ENCODE measurements around the gene ELMO1.

Gene ELMO1

GRCh38 chr7:36852017-36852416 is 596.6 kb downstream of the ELMO1 start:
- Histone ChIP-seq H3K4me1 (ENCODE audit: control insufficient read depth in 2 of 2, insufficient read depth in 2 of 2, low read length in 2 of 2) (no peaks in the 10 kb centered on the region), H3K4me3 (ENCODE audit: low read length in 2 of 2) (no peak overlapping the region), H3K27ac (ENCODE audit: low read depth in 2 of 2, low read length in 2 of 2) (no peak overlapping the region), H3K9ac (ENCODE audit: low read depth in 1 of 2, low read length in 2 of 2) (no peak overlapping the region), H3K27me3 (ENCODE audit: control insufficient read depth in 2 of 2, insufficient read depth in 2 of 2, low read length in 2 of 2) (no peaks in the 10 kb centered on the region), H3K36me3 (ENCODE audit: control insufficient read depth in 2 of 2, insufficient read depth in 2 of 2, low read length in 2 of 2) (peaks cover 0 to 9% of the 10 kb centered on the region in 2 donors), H3K9me3 (ENCODE audit: control insufficient read depth in 2 of 2, low read length in 2 of 2) (no peaks in the 10 kb centered on the region)

- Histone ChIP-seq H3K4me3 (ENCODE audit: low read length in 2 of 2) (no peak overlapping the region), H3K9ac (ENCODE audit: low read depth in 1 of 2, low read length in 2 of 2) (no peak overlapping the region), H3K4me1 (ENCODE audit: control insufficient read depth in 2 of 2, insufficient read depth in 2 of 2, low read length in 2 of 2) (no peaks in the 10 kb centered on the region), H3K36me3 (ENCODE audit: control insufficient read depth in 2 of 2, insufficient read depth in 2 of 2, low read length in 2 of 2) (peaks cover 0 to 9% of the 10 kb centered on the region in 2 donors), H3K27me3 (ENCODE audit: control insufficient read depth in 2 of 2, insufficient read depth in 2 of 2, low read length in 2 of 2) (no peaks in the 10 kb centered on the region), H3K9me3 (ENCODE audit: control insufficient read depth in 2 of 2, low read length in 2 of 2) (no peaks in the 10 kb centered on the region), H3K27ac (ENCODE audit: low read depth in 2 of 2, low read length in 2 of 2) (no peak overlapping the region)
Observed at GRCh38 chr7:36851382-36851781, 597.3 kb downstream of the ELMO1 start.

DNA sequence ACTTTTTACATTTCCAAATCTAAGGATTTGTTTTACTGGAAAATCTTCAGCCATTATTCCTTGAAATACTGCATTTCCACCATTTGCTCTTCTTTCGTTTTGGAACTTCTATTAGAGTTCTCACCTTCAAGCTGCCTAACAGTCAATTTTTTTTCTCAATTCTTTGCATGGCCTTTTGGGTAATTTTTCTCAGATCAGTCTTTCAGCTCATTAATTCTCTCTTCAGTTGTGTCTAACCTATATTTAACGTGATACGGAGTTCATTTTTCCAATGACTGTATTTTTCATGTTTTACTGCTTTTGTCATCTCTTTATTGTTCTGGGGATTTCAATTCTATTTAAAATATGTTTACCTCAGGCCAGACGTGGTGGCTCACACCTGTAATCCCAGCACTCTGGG is 600.7 kb downstream of the ELMO1 start:
- Histone ChIP-seq H3K27ac (ENCODE audit: low read depth in 2 of 2, low read length in 2 of 2) (no peak overlapping the region), H3K9me3 (ENCODE audit: control insufficient read depth in 2 of 2, low read length in 2 of 2) (no peaks in the 10 kb centered on the region), H3K9ac (ENCODE audit: low read depth in 1 of 2, low read length in 2 of 2) (no peak overlapping the region), H3K36me3 (ENCODE audit: control insufficient read depth in 2 of 2, insufficient read depth in 2 of 2, low read length in 2 of 2) (no peaks in the 10 kb centered on the region), H3K4me1 (ENCODE audit: control insufficient read depth in 2 of 2, insufficient read depth in 2 of 2, low read length in 2 of 2) (no peaks in the 10 kb centered on the region), H3K4me3 (ENCODE audit: low read length in 2 of 2) (no peak overlapping the region), H3K27me3 (ENCODE audit: control insufficient read depth in 2 of 2, insufficient read depth in 2 of 2, low read length in 2 of 2) (no peaks in the 10 kb centered on the region)

GRCh38 chr7:36844374-36844773 is 604.3 kb downstream of the ELMO1 start:
- Histone ChIP-seq H3K9me3 (ENCODE audit: control insufficient read depth in 2 of 2, low read length in 2 of 2) (no peaks in the 10 kb centered on the region), H3K27ac (ENCODE audit: low read depth in 2 of 2, low read length in 2 of 2) (no peak overlapping the region), H3K9ac (ENCODE audit: low read depth in 1 of 2, low read length in 2 of 2) (no peak overlapping the region), H3K4me3 (ENCODE audit: low read length in 2 of 2) (no peak overlapping the region), H3K36me3 (ENCODE audit: control insufficient read depth in 2 of 2, insufficient read depth in 2 of 2, low read length in 2 of 2) (no peaks in the 10 kb centered on the region), H3K4me1 (ENCODE audit: control insufficient read depth in 2 of 2, insufficient read depth in 2 of 2, low read length in 2 of 2) (no peaks in the 10 kb centered on the region), H3K27me3 (ENCODE audit: control insufficient read depth in 2 of 2, insufficient read depth in 2 of 2, low read length in 2 of 2) (no peaks in the 10 kb centered on the region)

DNA sequence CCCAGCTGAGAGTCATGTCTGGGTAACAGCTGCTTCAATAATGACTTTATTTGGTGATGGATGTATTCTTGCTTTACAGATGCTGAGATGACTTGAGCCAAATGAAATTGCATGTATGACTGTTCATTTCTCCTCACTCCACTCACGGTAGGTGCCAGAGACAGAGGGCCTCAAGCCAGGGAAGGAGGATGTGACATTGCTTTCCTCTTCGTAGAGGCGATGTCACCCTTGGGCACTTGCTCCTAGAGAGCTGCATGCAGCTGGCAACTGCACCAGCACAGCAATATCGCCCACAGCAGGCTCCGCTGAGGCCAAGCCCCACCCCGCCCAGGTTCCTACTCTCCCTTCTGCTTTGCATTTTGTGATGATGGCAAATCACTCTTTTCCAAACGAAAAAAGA is 607.8 kb downstream of the ELMO1 start:
- Histone ChIP-seq H3K4me3 (ENCODE audit: low read length in 2 of 2) (no peak overlapping the region), H3K27ac (ENCODE audit: low read depth in 2 of 2, low read length in 2 of 2) (no peak overlapping the region), H3K9me3 (ENCODE audit: control insufficient read depth in 2 of 2, low read length in 2 of 2) (no peaks in the 10 kb centered on the region), H3K36me3 (ENCODE audit: control insufficient read depth in 2 of 2, insufficient read depth in 2 of 2, low read length in 2 of 2) (no peaks in the 10 kb centered on the region), H3K27me3 (ENCODE audit: control insufficient read depth in 2 of 2, insufficient read depth in 2 of 2, low read length in 2 of 2) (no peaks in the 10 kb centered on the region), H3K9ac (ENCODE audit: low read depth in 1 of 2, low read length in 2 of 2) (no peak overlapping the region), H3K4me1 (ENCODE audit: control insufficient read depth in 2 of 2, insufficient read depth in 2 of 2, low read length in 2 of 2) (no peaks in the 10 kb centered on the region)

DNA sequence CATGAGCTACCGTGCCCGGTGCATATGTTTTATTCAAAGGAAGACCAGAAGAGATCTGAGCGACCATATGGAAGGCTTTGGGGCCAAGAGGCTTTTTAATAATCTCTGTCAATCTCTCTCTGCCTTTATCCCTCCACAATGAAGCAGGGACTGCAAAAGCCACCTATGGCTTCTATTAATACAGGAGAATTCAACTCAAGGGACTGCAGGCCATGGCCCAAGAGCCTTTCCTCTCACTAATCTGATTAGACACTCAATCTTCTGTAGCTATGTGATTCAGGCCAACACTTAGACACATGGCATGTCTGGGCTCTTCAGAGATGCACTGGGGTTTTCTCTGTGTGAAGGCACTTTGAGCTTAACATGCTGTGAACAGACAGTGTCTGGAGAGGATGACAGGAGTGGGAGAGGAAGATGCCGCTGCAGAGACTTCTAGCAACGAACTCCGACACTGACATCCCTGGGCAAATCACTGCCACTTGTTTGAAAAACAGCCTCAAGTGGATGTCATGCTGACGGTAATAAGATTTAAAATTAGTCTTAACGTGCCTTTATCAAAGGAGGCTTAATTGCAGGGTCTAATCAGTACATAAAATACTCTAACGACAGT is 609.9 kb downstream of the ELMO1 start:
- no peaks in the 10 kb centered on the region for H3K4me1 ChIP-seq (ENCODE audit: control insufficient read depth in 2 of 2, insufficient read depth in 2 of 2, low read length in 2 of 2)
- H3K4me3 ChIP-seq (ENCODE audit: low read length in 2 of 2) = no peak overlapping the region
- H3K27me3 ChIP-seq (ENCODE audit: control insufficient read depth in 2 of 2, insufficient read depth in 2 of 2, low read length in 2 of 2) = no peaks in the 10 kb centered on the region

DNA sequence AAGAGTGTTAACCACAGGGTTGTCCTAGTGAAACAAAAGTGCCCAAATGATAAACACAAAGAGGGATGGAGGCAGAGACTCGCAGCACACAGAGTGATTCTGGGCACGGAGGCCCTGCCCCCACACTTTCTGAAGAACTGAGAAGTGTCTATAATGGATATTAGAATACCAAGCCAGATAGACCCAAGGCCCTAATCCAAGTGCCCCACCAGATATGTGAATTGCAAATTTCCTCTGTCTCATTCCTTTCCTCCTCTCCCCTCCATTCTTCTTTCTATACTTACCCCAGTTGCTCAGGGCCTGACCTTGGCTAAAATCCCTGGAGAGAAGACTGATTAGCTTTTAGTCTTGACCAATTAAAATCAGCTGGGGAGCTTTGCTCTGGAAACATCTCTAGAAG is 617.6 kb downstream of the ELMO1 start:
- no peaks in the 10 kb centered on the region for H3K9me3 ChIP-seq (ENCODE audit: control insufficient read depth in 2 of 2, low read length in 2 of 2)
- no peaks in the 10 kb centered on the region for H3K27me3 ChIP-seq (ENCODE audit: control insufficient read depth in 2 of 2, insufficient read depth in 2 of 2, low read length in 2 of 2)
- H3K4me1 ChIP-seq (ENCODE audit: control insufficient read depth in 2 of 2, insufficient read depth in 2 of 2, low read length in 2 of 2) = no peaks in the 10 kb centered on the region
- H3K27ac ChIP-seq (ENCODE audit: low read depth in 2 of 2, low read length in 2 of 2) = no peak overlapping the region
- no peak overlapping the region for H3K9ac ChIP-seq (ENCODE audit: low read depth in 1 of 2, low read length in 2 of 2)
- H3K36me3 ChIP-seq (ENCODE audit: control insufficient read depth in 2 of 2, insufficient read depth in 2 of 2, low read length in 2 of 2) = no peaks in the 10 kb centered on the region
- H3K4me3 ChIP-seq (ENCODE audit: low read length in 2 of 2) = no peak overlapping the region

More for the DNA sequence above, 609.9 kb downstream of the ELMO1 start:
- Histone ChIP-seq H3K9me3 (ENCODE audit: control insufficient read depth in 2 of 2, low read length in 2 of 2) (no peaks in the 10 kb centered on the region), H3K9ac (ENCODE audit: low read depth in 1 of 2, low read length in 2 of 2) (no peak overlapping the region), H3K36me3 (ENCODE audit: control insufficient read depth in 2 of 2, insufficient read depth in 2 of 2, low read length in 2 of 2) (no peaks in the 10 kb centered on the region), H3K27ac (ENCODE audit: low read depth in 2 of 2, low read length in 2 of 2) (no peak overlapping the region)

GRCh38 chr7:36827726-36828703 is 620.6 kb downstream of the ELMO1 start:
- Histone ChIP-seq H3K27me3 (ENCODE audit: control insufficient read depth in 2 of 2, insufficient read depth in 2 of 2, low read length in 2 of 2) (no peaks in the 10 kb centered on the region), H3K36me3 (ENCODE audit: control insufficient read depth in 2 of 2, insufficient read depth in 2 of 2, low read length in 2 of 2) (no peaks in the 10 kb centered on the region), H3K27ac (ENCODE audit: low read depth in 2 of 2, low read length in 2 of 2) (no peak overlapping the region), H3K9ac (ENCODE audit: low read depth in 1 of 2, low read length in 2 of 2) (no peak overlapping the region), H3K4me1 (ENCODE audit: control insufficient read depth in 2 of 2, insufficient read depth in 2 of 2, low read length in 2 of 2) (no peaks in the 10 kb centered on the region), H3K4me3 (ENCODE audit: low read length in 2 of 2) (no peak overlapping the region), H3K9me3 (ENCODE audit: control insufficient read depth in 2 of 2, low read length in 2 of 2) (no peaks in the 10 kb centered on the region)

DNA sequence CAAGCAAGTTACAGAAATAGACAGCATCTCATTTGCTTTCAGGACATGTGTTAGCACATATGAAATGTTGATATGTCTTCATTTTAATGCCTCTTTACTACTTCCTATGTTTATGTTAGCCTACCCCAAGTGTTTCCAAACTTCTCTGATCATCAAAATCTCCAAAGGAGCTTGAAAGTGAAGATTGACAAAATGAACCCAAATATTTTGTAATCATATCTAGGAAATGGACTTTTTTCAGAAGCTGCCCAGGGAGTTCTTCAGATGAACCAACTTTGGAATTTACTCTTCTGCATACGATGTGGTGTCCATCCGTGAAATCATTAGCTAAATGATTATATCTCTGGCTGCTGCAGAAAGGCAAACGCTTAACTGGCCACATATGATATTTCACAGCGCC is 623.2 kb downstream of the ELMO1 start:
- no peak overlapping the region for H3K4me3 ChIP-seq (ENCODE audit: low read length in 2 of 2)
- H3K9ac ChIP-seq (ENCODE audit: low read depth in 1 of 2, low read length in 2 of 2) = no peak overlapping the region
- no peaks in the 10 kb centered on the region for H3K9me3 ChIP-seq (ENCODE audit: control insufficient read depth in 2 of 2, low read length in 2 of 2)
- H3K27ac ChIP-seq (ENCODE audit: low read depth in 2 of 2, low read length in 2 of 2) = no peak overlapping the region
- no peaks in the 10 kb centered on the region for H3K4me1 ChIP-seq (ENCODE audit: control insufficient read depth in 2 of 2, insufficient read depth in 2 of 2, low read length in 2 of 2)
- no peaks in the 10 kb centered on the region for H3K36me3 ChIP-seq (ENCODE audit: control insufficient read depth in 2 of 2, insufficient read depth in 2 of 2, low read length in 2 of 2)
- no peaks in the 10 kb centered on the region for H3K27me3 ChIP-seq (ENCODE audit: control insufficient read depth in 2 of 2, insufficient read depth in 2 of 2, low read length in 2 of 2)

- Histone ChIP-seq H3K9me3 (ENCODE audit: control insufficient read depth in 2 of 2, low read length in 2 of 2) (no peaks in the 10 kb centered on the region), H3K4me3 (ENCODE audit: low read length in 2 of 2) (no peak overlapping the region), H3K27me3 (ENCODE audit: control insufficient read depth in 2 of 2, insufficient read depth in 2 of 2, low read length in 2 of 2) (no peaks in the 10 kb centered on the region), H3K27ac (ENCODE audit: low read depth in 2 of 2, low read length in 2 of 2) (no peak overlapping the region), H3K9ac (ENCODE audit: low read depth in 1 of 2, low read length in 2 of 2) (no peak overlapping the region), H3K36me3 (ENCODE audit: control insufficient read depth in 2 of 2, insufficient read depth in 2 of 2, low read length in 2 of 2) (no peaks in the 10 kb centered on the region), H3K4me1 (ENCODE audit: control insufficient read depth in 2 of 2, insufficient read depth in 2 of 2, low read length in 2 of 2) (no peaks in the 10 kb centered on the region)
Observed at GRCh38 chr7:36823353-36823752, 625.3 kb downstream of the ELMO1 start.

All from mucosa of rectum (tissue), 2 donors.